Calu3 (cell line): ENCODE results near the gene FAT4. TPM values are rescaled to one million over a fixed set of nuclear protein-coding genes. Genes with fewer than 3 reads are reported as not detected.

ENCODE experiments used
- BruUV-seq: library from RNA; stranded (reverse); fragments of 400-500 nt; replicated peaks from 2 replicates; lab custom pipeline; 2021; lab: Mats Ljungman, UMichigan
- CTCF ChIA-PET: fragments of 300-600 bp; sonication (Branson Sonifier 250); formaldehyde crosslinking; loops from one replicate; lab custom pipeline; 2022; ENCODE audit warnings: antibody characterized with exemption; lab: Charles Lee
- DNase-seq: peaks from one replicate; pipeline ENCODE4 v3.0.0; 2022
- H3K27ac Mint-ChIP-seq: one replicate; pipeline ENCODE4 v1.8.0; 2022; ENCODE audit warnings: mixed read lengths; ENCODE audit not compliant: unreplicated experiment
- H3K27me3 Mint-ChIP-seq: one replicate; pipeline ENCODE4 v1.8.0; 2022; ENCODE audit warnings: mixed read lengths; ENCODE audit not compliant: unreplicated experiment
- H3K36me3 Mint-ChIP-seq: one replicate; pipeline ENCODE4 v1.8.0; 2022; ENCODE audit warnings: mild to moderate bottlenecking, moderate library complexity, mixed read lengths; ENCODE audit not compliant: insufficient read depth, unreplicated experiment
- H3K4me1 Mint-ChIP-seq: one replicate; pipeline ENCODE4 v1.8.0; 2022; ENCODE audit warnings: mild to moderate bottlenecking, low read depth, mixed read lengths; ENCODE audit not compliant: unreplicated experiment
- H3K4me3 Mint-ChIP-seq: one replicate; pipeline ENCODE4 v1.8.0; 2022; ENCODE audit warnings: mild to moderate bottlenecking, low read depth, moderate library complexity, mixed read lengths; ENCODE audit not compliant: unreplicated experiment
- H3K9me3 Mint-ChIP-seq: one replicate; pipeline ENCODE4 v1.8.0; 2022; ENCODE audit warnings: low read depth, mixed read lengths; ENCODE audit not compliant: unreplicated experiment
- intact Hi-C: fragments of 100-400 bp; cut with micrococcal nuclease; formaldehyde crosslinking; loops from one replicate; pipeline ENCODE4 v1.10.0; 2022; ENCODE audit not compliant: unreplicated experiment
- total RNA-seq: library from RNA; stranded (reverse); gene quantifications from 2 replicates; pipeline ENCODE4 v1.2.3, GENCODE V29; 2022
- TF ChIP-seq, protein P1 (sequence below): fragments of 200-600 bp; IDR thresholded peaks from one replicate; pipeline ENCODE4 v1.8.0; 2022; ENCODE audit warnings: antibody characterized with exemption; ENCODE audit not compliant: unreplicated experiment

The FAT4 gene
- total RNA-seq, 1 experiment from 2014 or later = 4.6 TPM

DNA sequence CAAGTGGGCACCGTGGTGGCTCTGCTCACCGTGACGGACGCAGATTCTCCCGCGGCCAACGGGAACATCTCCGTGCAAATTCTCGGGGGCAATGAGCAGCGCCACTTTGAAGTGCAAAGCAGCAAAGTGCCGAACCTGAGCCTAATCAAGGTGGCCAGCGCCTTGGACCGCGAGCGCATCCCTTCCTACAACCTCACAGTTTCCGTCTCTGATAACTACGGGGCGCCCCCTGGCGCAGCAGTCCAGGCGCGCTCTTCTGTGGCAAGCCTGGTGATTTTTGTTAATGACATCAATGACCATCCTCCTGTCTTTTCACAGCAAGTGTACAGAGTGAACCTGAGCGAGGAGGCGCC is 2.7 kb downstream of the FAT4 start:
- TF ChIP-seq, protein P1, sequence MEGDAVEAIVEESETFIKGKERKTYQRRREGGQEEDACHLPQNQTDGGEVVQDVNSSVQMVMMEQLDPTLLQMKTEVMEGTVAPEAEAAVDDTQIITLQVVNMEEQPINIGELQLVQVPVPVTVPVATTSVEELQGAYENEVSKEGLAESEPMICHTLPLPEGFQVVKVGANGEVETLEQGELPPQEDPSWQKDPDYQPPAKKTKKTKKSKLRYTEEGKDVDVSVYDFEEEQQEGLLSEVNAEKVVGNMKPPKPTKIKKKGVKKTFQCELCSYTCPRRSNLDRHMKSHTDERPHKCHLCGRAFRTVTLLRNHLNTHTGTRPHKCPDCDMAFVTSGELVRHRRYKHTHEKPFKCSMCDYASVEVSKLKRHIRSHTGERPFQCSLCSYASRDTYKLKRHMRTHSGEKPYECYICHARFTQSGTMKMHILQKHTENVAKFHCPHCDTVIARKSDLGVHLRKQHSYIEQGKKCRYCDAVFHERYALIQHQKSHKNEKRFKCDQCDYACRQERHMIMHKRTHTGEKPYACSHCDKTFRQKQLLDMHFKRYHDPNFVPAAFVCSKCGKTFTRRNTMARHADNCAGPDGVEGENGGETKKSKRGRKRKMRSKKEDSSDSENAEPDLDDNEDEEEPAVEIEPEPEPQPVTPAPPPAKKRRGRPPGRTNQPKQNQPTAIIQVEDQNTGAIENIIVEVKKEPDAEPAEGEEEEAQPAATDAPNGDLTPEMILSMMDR = no peak
- Mint-ChIP-seq H3K27me3 (no peaks in the 10 kb centered on the region), H3K36me3 (peaks cover 37% of the 10 kb centered on the region), H3K27ac (no peak overlapping the region), H3K4me1 (no peaks in the 10 kb centered on the region), H3K9me3 (no peaks in the 10 kb centered on the region), H3K4me3 (peak overlapping the region; percentile 96)
- BruUV-seq = no TSS peak
- intact Hi-C loops = loop anchor here (5.0 to 10.0 kb wide), 4 partner anchors 75 to 1090 kb away; no protein-coding TSS in a partner anchor
- CTCF ChIA-PET = no interaction called here
- DNase-seq = no peak

DNA sequence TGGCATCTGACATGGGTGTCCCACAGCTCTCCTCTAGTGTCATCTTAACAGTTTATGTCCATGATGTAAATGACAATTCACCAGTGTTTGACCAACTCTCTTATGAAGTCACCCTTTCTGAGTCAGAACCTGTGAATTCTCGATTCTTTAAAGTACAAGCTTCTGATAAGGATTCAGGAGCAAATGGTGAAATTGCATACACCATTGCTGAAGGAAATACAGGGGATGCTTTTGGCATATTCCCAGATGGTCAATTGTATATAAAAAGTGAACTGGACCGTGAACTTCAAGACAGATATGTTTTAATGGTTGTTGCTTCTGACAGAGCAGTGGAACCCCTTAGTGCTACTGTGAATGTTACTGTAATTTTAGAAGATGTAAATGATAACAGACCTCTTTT is 4.6 kb downstream of the FAT4 start:
- BruUV-seq = no TSS peak
- no peaks in the 10 kb centered on the region for H3K9me3 Mint-ChIP-seq
- intact Hi-C loops = loop anchor here (5.0 to 10.0 kb wide), 4 partner anchors 73 to 1088 kb away; no protein-coding TSS in a partner anchor
- H3K4me1 Mint-ChIP-seq = peaks cover 5% of the 10 kb centered on the region
- no peak overlapping the region for H3K27ac Mint-ChIP-seq
- H3K4me3 Mint-ChIP-seq = no peak overlapping the region
- TF ChIP-seq, protein P1 = no peak
- H3K27me3 Mint-ChIP-seq = no peaks in the 10 kb centered on the region
- H3K36me3 Mint-ChIP-seq = peaks cover 37% of the 10 kb centered on the region
- CTCF ChIA-PET = no interaction called here
- no peak for DNase-seq

DNA sequence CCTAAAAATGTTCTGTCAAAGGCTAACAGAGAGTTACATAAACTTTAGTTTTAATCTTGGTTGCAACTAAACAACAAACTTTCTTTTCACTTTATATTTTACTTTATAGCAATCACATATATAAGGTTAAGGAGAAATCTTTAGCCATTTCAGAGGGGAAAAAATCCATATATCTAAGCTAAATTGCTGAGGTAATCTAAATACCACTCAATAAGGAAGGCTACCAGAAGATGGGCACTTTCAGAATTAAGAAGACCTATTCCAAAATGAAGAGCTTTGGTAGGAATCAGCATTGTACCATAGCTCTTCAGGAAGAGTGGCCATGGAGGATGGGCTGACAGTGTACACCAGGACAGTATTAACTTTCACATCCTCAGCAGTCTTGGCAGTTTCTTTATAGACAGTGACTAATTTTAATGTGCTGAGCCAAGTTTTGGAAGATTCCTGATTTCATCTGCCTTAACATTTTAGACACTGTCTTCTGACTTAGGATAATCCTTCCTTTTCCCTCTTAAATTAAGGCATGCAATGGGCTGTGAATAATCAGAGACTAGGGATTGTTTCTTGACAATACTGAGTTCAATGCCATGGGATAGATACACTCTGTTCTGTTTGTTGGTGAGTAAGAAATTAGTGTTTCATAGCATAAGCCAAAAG is 7.1 kb downstream of the FAT4 start:
- Mint-ChIP-seq H3K36me3 (peaks cover 11% of the 10 kb centered on the region), H3K4me3 (no peak overlapping the region), H3K27me3 (no peaks in the 10 kb centered on the region), H3K27ac (no peak overlapping the region), H3K4me1 (peaks cover 9% of the 10 kb centered on the region), H3K9me3 (no peaks in the 10 kb centered on the region)
- intact Hi-C loops = loop anchor here (5.0 kb wide), 1 partner anchor 275 kb away; no protein-coding TSS in a partner anchor
- CTCF ChIA-PET = no interaction called here
- no peak for DNase-seq
- TF ChIP-seq, protein P1 = no peak
- no TSS peak for BruUV-seq

DNA sequence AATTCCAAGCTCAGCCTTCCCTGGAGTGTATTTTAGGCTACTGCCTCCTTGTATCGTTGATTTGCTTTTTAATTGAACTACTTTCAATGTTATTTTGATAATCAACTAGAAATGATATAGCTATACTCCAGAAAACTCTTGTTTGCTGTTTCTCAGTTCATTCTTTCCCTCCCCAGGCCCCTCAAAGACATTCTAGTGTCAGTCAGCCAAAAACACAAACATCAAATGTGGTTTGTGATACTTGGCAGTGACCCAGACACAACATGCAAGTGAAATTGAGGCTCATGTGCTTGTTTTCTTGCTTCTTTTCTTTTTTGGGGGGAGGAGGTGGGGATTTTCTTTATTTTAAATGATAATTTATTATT is 7.6 kb downstream of the FAT4 start:
- Mint-ChIP-seq H3K9me3 (no peaks in the 10 kb centered on the region), H3K27me3 (no peaks in the 10 kb centered on the region), H3K36me3 (peaks cover 6% of the 10 kb centered on the region), H3K4me3 (no peak overlapping the region), H3K27ac (no peak overlapping the region), H3K4me1 (peaks cover 9% of the 10 kb centered on the region)
- TF ChIP-seq, protein P1 = no peak
- CTCF ChIA-PET = no interaction called here
- no TSS peak for BruUV-seq
- intact Hi-C loops = loop anchor here (5.0 kb wide), 1 partner anchor 275 kb away; no protein-coding TSS in a partner anchor
- no peak for DNase-seq
